ENCODE measurements around the gene GPX5.
"Not testable (repeated sequence)": the region's sequence is repeated elsewhere in the genome, so short reads cannot be mapped to it uniquely, and the experiment has no call there.

Gene GPX5

DNA sequence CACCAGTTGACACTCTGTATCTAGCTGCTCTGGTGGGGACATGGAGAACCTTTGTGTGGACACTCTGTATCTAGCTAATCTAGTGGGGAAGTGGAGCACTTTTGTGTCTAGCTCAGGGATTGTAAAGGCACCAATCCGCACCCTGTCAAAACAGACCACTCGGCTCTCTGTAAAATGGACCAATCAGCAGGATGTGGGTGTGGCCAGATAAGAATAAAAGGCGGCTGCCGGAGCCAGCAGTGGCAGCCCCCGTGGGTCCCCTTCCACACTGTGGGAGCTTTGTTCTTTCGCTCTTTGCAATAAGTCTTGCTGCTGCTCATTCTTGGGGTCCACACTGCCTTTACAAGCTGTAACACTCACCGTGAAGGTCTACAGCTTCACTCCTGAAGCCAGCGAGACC is 13.3 kb upstream of the GPX5 start:
- DNase-seq (ENCODE audit: low read depth): not testable (repeated sequence)

DNA sequence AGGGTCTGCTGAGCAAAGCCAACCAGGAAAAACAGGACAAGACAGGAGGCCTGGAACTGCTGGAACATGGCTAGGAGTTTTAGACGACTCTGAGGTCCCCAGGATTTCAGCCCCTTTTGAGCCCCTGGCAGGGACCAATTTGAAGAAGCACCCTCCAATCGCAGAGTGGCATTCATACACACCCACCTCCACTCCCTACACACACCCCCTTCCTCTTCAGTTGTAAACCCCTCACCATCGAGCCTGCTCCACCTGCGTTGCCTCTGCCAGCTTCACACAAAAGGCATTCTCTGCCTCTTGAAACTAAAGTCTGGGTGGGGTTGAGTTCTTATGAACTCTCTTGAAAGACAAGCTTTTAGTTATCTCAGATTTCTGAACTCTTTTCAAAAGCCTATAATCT is 10.0 kb upstream of the GPX5 start, which contains the start of gene GPX6:
Gene GPX6 (minus strand): TSS at position 118 of the 400 bp plus-strand sequence. CDS start 50 bp downstream, at position 68.
- DNase-seq (ENCODE audit: low read depth): no peak

DNA sequence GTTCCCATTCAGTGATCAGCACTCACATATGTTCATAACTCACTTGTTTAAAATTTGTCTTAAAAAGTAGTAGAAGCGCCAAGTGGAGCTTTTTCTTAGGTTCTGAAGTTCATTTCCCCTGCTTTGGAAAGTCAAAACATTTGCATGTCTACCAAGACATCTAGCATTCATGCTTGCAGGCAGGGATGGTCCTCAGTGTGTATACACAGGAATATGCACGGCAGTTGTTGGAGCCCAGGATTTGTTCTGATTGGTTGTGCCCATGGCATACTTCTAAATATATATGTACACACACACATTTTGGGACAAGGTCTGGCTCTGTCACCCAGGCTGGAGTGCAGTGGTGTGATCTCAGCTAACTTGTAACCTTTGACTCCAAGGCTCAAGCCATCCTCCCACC is 7.7 kb upstream of the GPX5 start:
- no peak for DNase-seq (ENCODE audit: low read depth)

DNA sequence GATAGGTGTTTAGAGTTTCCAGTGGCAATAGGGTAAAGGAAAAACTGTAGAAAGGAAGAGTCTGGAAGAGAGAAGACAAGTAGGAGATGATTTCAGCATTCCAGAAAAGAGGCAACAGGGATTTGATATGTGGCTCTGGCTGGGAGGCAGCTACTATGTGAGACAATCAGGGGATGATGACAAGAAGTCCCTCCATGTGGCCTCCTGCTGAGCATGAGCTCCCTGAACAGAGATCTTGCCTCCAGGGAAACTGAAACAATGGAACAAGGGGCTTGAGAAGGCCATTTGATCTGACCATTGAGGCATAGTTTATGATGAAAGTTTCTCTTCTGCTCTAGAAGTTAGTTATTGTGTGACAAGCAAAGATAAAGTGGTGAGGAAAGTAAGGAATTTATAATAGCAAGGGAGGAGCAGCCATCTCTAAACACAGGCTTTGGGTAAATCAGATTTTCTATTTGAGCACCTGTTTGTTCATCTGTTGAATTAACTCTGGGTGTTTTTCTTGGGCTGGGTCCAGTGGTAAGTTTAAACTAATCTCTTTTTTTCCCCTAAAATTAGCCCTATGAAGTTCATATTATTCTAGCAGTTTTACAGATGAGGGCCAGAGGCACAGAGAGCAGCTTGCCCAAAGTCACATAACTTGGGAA is 3.0 kb upstream of the GPX5 start:
- DNase-seq (ENCODE audit: low read depth): no peak

DNA sequence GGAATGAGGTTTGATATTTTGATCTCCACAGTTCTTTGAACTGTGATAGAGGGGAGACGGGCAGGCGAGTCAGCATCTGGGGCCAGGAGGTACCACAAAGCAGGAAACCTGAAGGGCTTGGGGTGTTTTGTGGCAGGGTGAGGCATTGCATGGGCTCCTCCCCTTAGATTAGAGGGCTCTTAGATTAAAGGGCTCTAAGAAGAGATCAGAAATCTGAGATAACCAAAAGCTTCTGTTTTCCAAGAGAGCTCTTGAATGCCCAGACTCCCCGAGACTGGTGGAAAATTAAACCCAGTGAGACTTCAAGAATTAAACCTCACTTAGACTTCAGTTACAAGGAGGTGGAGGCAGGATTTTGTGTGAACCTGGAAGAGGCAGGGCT is 2.4 kb upstream of the GPX5 start:
- peak; percentile 6 for DNase-seq (ENCODE audit: low read depth)

DNA sequence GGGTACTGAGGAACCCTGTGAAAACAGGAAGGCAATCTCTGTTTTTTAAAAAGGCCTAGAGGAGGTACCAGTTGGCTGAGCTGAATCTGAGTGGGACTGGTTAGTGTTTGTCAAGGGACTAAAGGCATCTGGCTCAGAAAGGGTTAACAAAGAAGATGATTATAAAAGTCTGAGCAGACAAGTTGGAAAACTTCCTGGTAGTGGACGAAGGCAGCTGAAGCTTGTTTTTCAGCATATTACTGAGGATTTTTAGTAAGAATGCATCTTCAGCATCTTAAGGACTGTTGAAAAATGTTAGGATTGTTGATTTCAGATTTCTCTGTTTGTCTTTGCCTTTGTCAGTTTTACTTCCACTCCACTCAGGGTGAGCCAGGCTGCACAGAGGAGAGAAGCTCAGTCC is 5.1 kb downstream of the GPX5 start:
- DNase-seq (ENCODE audit: low read depth): no peak

DNA sequence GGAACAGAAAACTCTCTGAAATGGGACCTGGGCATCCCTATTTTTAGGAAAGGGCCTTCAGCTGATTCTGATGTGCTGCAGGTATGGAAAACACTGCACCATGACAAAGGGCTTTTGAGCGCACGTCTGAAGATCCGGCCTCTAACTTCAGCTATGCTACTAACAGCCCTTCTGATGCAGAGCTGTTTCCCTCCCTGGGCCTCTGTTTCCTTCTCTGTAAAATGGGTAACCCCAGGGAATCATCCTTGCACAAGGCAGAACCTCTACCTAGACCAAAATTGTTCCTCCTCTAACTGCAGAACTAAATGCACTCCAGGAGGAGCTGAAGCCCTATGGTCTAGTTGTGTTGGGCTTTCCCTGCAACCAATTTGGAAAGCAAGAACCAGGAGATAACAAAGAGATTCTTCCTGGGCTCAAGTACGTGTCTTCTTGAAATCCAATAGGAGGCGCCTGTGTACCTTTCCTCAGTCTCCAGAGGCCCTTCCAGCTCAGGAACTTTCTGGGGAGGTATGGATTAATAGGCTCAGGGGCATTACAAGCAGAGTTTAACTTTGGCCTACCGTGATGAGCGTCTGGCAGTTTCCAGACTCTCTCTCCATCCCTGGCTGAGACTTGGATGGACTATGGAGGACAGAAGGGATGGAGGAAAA is 5.9 kb downstream of the GPX5 start:
- no peak for DNase-seq (ENCODE audit: low read depth)

DNA sequence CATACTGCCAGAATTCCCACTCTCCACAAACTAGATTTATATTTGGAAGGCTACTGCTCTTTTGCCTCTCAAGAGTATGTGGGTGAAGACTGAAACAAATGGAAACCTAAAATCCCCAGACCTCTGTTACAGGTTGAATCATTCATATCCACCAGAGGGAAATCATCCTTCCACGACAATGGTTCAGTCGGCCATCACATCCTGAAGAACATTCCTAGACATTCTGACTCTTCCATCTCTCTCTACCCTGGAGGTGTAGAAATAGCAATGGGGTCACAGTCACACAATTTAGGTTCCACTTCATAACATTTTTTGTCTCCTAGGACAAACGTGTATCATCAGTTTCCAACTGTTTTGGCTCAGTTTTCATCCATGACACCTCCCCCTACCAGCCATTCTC is 8.6 kb downstream of the GPX5 start:
- DNase-seq (ENCODE audit: low read depth): no peak

DNA sequence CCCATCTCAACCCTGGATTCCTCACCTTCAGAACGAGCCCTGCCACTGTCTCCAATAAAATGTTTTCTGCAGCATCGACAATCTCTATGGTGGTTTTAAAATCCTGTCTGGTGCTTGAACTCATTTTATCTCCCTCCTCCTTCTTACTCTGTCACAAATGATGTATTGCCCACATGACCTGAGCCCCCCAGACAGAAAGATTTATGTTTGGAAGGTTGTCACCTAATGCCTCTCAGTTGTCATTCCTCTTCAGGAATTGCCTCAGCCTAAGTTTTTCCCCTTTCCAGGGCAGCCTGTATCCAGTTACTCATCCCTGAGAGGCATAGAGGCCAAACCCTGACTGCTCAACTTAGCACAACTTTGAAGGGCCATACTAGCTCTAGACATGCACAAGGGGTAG is 9.2 kb downstream of the GPX5 start:
- no peak for DNase-seq (ENCODE audit: low read depth)

DNA sequence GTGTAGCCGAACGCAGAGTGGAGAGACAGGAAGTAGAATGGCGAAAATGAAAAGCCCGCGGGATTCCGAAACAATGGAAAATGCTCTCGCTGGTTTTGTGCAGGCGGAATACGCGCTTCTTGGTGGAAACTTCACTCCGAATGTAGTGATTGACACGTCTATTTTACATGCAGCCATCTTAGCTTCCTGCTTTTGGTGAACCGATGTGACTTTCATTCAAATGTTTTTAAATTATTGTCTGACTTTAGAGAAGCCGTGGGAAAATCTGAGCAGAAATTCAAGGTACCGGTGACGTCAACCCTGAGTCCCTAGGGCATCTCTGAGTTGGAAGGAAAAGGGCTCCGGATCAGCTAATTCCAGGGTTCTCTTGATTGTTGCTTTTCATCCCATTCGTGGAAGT is 11.4 kb downstream of the GPX5 start:
- DNase-seq (ENCODE audit: low read depth): no peak

DNA sequence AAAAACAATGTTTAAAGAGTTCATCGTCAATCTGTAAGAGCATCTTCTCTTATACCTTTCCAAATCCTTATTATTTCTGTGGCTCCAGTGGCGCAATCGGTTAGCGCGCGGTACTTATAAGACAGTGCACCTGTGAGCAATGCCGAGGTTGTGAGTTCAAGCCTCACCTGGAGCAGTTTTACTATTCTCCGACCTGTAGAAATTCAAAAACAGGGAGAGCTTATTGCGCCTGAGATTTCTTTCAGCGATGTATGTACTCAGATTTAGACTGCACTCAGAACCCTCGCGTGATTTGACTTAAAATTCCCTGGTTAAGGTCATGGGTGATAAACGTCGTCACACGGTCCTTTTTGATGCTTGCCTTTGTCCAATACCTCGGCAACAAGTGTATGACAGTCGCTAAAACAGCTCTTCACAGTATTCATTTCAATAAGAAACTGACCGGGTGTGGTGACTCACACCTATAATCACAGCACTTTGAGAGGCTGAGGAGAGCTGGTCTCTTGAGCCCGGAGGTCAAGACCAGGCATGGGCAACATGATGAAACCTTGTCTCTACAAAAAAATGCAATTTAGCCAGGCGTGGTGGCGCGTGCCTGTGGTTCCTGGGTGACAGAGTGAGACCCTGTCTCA is 11.9 kb downstream of the GPX5 start:
- DNase-seq (ENCODE audit: low read depth): peak; percentile 22

DNA sequence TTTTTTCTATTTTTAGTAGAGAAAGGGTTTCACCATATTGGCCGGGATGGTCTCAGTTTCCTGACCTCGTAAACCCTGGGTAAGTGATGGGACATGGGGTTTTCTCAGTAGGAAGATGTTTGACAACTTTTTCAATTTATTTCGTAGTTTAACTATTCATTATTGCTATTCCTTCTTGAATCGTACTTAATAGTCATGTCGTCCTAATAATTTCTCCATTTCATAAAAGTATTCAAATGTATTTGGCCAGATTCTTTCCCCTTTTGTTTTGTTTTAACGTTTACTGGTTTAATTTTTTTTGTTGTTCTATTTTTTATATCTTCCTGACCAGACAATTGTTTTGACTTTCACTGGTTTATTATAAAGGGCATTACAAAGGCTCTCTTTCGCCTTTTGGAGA is 16.3 kb downstream of the GPX5 start:
- no peak for DNase-seq (ENCODE audit: low read depth)

DNA sequence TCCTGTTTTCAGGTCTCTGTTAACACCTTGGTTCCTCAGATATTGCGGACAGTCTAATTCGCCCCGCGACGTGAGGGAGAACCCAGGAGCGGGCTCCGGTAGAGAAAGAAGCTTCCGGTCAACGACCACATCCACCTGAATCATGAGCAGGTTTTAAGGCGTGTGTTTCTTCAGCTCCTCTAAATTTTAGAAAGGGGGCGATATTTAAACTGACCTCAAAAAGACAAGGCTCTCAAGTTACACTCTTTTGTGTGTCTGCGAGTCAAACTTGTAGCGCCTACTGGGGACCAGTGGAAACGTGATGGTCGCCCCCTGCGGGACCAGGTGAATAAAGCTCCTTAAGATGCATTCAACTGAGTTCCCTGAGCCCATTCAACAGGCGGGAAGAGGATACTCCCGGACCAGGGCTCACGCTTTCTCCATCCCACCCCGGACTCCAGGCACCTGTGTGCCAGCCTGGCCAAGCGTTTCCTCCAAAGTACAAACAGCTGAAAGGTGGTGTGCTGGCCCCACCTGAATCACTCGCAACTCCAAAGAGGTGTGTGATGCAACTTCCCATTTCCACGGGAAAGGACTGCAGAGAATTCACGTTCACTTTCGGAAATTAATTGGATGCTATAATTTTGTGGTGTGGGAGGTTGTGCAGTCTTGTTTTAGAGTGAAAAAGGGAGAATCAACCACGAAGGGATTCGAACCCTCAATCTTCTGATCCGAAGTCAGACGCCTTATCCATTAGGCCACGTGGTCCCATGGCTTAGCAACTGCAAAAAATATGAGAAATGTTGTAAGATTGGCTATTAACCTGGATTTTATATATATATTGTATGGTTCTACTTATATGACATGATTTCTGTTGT is 17.0 kb downstream of the GPX5 start:
- DNase-seq (ENCODE audit: low read depth): peak; percentile 31

DNA sequence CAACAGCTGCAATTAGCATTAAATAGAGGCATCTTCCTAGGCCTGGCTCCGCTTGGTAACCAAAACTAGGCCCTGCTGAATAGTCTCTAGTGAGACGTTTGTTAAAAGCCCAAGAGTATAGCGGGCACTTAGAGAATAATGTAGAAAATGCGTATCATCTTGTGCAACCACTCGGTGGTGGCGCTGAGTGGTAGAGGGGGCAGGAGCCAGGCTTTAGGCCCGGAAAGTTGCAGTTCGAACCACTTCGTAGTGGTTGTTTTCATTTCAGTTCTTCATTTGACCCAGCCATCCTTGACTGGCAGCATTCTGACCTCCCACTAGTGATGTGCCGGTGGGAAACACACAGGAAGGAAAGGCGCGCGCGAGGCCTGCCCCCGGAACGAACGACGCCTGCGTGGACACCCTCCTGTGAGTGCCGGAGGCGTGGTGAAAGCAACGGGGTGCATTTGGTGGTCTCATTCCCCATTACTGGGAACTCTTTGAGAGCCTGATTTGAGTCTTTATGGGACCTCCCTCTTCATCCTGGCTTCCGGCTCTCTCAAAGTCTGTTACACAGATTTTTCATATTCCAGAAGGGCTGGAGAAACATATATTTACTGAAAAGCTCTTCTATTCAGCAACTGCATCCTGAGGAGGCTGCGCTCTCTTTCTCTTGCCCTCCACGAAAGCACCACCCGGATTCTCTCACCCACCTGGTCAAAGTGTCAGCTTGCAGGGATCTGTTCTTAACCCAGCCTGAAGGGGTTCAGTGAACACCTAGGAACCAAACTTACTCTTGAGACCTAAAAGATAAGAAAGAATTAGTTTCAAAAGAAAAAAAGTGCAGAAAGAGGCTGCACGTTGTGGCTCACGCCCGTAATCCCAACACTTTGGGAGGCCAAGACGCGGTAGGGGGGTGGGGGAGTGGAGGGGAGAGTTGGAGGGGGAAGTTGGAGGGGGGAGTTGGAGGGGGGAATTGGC is 18.2 kb downstream of the GPX5 start:
- DNase-seq (ENCODE audit: low read depth): peak; percentile 6

DNA sequence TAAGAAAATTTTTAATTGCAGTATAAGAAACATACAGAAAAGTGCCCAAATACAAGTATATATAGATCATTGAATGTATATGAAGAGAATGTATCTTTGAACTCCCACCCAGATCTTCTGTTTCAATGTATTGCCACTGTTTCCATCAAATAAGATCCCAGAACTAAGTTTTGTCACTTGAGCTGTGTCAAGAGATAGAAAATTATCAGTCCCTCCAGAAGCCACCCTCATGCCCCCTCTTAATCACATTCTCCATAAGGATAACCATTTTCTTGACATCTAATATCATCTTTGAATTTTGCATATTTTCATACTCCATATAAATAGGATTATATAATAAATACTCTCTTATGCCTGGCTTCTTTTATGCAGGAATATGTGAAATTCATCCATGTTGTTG is 20.3 kb downstream of the GPX5 start:
- no peak for DNase-seq (ENCODE audit: low read depth)

DNA sequence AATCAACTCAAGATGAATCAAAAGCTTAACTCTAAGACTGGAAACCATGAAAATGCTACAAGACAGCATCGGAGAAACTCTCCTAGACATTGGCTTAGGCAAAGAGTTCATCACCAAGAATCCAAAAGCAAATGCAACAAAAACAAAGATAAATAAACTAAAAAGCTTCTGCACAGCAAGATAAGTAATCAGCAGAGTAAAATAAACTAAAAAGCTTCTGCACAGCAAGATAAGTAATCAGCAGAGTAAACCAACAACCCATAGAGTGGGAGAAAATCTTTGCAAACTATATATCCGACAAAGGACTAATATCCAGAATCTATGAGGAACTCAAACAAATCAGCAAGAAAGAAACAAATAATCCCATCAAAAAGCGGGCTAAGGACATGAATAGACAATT is 21.3 kb downstream of the GPX5 start:
- not testable (repeated sequence) for DNase-seq (ENCODE audit: low read depth)

DNA sequence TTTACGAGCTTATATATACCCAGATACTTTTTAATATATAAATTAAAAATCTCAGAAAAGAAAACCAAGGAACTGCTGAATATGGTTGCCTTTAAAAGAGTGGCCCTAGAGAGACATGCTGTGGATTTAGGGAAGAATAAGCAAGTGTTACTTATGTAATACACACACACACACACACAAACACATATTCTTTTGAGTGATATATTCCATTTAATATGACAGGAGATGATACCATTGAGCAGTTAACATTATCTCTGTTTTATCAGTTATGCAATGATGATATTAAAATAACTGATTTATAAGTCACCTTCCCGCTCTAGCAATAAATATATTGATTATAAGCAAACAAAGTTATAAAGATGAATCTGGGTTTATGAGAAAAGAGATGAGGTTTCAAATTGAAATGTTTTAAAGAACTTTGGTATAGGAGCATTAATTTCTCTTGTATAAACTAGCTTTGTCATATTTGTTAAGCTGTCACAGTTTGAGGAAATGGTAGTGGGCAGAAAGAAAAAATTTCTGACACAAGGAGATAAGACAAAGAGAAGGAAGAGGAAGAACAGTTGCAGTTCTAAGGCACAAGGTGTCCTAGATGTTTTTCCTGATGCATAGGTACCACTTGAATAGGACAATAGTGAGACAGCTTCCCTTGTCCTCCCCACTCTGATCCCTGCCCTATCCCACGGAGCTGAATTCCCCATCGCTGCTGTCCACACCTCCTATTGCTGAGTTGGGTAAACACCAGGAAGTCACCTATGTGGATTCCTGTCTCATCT is 26.4 kb downstream of the GPX5 start:
- DNase-seq (ENCODE audit: low read depth): no peak

DNA sequence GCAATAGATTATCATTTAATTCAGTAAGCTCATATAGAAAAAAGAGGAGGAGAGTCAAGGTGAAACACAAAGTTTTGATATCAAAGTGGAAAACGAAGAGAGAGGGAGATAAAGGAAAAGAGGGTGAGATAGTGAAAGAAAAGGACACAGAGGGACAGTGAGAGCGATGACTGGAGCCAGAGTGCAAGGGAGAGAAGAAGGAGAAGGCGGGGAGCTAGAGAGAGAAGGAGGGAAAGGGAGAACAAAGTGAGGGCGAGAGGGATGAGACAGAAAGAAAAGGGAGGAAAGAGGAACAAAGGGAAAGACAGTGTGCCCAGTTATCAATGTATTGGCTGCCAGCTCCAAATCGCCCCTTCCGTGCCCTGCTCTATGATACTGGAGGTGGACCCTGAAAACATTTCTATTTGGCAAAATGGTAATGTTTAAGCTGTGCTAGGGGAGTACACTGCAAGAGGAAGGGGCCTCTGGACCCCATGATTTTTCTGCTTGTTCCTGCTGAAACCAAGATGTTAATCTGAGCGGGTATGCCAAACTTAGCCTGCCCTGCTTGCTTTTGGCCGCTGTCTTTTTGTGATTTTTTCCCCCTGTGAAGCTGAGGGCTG is 27.8 kb downstream of the GPX5 start:
- DNase-seq (ENCODE audit: low read depth): no peak

DNA sequence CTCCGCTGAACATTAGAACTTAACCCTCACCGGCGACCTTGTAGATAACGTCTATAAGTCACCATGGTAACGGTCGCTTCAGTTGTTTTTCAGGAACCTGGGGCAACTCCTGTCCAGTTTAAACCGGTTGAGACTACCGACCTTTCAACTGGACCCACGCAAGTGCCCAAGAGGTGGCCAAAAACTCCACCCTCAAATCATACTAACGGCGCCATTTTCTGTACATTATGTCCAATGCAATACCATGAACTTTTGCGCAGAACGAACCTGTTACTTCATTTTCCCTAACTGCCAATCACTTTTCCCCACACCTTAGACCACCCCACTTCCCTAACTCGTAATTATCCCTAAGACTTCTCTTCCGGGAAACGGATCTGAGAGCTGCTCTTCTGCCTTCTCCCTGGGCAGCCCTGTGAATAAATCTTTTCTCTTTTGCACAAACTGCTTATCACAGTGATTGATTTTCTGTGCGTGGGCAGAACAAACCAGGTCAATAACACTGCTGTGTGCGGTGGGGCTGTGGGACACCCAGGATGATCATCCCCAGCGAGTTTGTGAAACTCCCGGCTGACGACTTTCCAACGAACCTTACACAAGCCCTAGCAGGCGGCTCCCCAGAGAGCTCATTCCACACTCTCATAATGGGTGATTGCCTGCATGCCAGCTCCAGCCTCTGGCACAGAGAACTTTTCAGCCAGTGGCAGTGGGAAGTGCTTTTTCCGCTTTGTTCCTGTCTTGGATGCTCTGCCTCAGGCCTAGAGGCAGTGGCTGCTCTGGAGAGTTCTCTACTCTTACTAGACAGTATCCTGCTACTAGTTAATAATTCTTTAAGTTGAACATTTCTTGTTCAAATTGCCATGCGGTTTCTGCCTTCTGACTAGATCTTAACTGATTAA is 28.6 kb downstream of the GPX5 start:
- DNase-seq (ENCODE audit: low read depth): no peak
